K562 (cell line): ENCODE data around the gene CCDC7. TPM values are rescaled to one million over a fixed set of nuclear protein-coding genes. Genes with fewer than 3 reads are reported as not detected.

Experiments used
- ATAC-seq: fragments of 200-7000 bp; cut with Tn5 transposase; 3 replicates; pipeline ENCODE4 v1.9.1; 2020; ENCODE audit warnings: moderate library complexity
- BruUV-seq: library from RNA; stranded (reverse); fragments of 400-500 nt; replicated peaks from 2 replicates; lab custom pipeline; 2021; lab: Mats Ljungman, UMichigan
- CTCF ChIA-PET: fragments of 300-600 bp; formaldehyde crosslinking; extraction: SDS; loops from one replicate; lab custom pipeline; 2021; ENCODE audit warnings: low intra/inter-chr PET ratio; lab: Yijun Ruan, JAX
- POLR2A ChIA-PET: fragments of 300-600, 350-650 bp; sonication (Branson Sonifier 250); formaldehyde crosslinking; extraction: SDS; loops from one replicate; lab custom pipeline; 2021; ENCODE audit warnings: antibody characterized with exemption, inconsistent platforms; lab: Yijun Ruan, JAX
- DNase-seq, 4 experiments: peaks; one replicate each; pipeline versions ENCODE4 v3.0.0 to v3.0.0-alpha.2; 2011 to 2018; ENCODE audit warnings: low spot score in 3 of 4, mixed read lengths in 3 of 4; ENCODE audit errors: extremely low read depth in 1 of 4
- FAIRE-seq: peaks from 2 replicates; lab custom pipeline; 2011; peaks lifted over from hg19 to GRCh38; lab: Jason Lieb, UNC
- H2AFZ ChIP-seq: 2 replicates; pipeline ENCODE4 v1.6.0; 2011; ENCODE audit warnings: low read depth, low read length, control low read depth, inconsistent platforms
- H3K27ac ChIP-seq: fragments of 200-600 bp; 3 replicates; pipeline ENCODE4 v1.8.0; 2011; ENCODE audit warnings: low read depth, mild to moderate bottlenecking, control low read depth, inconsistent platforms, low read length, moderate library complexity, mixed read lengths; ENCODE audit errors: extremely low read depth
- H3K27me3 ChIP-seq, 2 experiments: fragments of 300-600 bp in 1 of 2; 2 replicates in 1 of 2; 3 replicates in 1 of 2; pipeline versions ENCODE4 v1.6.0 to v1.8.0; 2011; ENCODE audit warnings: inconsistent platforms in 2 of 2, low read length in 2 of 2, mild to moderate bottlenecking in 1 of 2, mixed read lengths in 1 of 2, moderate library complexity in 1 of 2; ENCODE audit not compliant: control insufficient read depth in 2 of 2, insufficient read depth in 2 of 2
- H3K36me3 ChIP-seq: fragments of 300-600 bp; 3 replicates; pipeline ENCODE4 v1.8.0; 2011; ENCODE audit warnings: mild to moderate bottlenecking, low read length, inconsistent platforms; ENCODE audit not compliant: control insufficient read depth, insufficient read depth
- H3K4me1 ChIP-seq, 2 experiments: fragments of 200-600 bp in 1 of 2; replicated peaks in 1 of 2; 2 replicates in 1 of 2; 3 replicates in 1 of 2; pipeline versions ENCODE4 v1.5.1 to v1.8.0; 2011; ENCODE audit warnings: inconsistent platforms in 2 of 2, low read length in 2 of 2, mild to moderate bottlenecking in 1 of 2, mixed read lengths in 1 of 2, moderate library complexity in 1 of 2; ENCODE audit not compliant: control insufficient read depth in 2 of 2, insufficient read depth in 2 of 2
- H3K4me2 ChIP-seq: 2 replicates; pipeline ENCODE4 v1.6.1; 2011; ENCODE audit warnings: low read length, control low read depth, inconsistent platforms, mixed read lengths; ENCODE audit not compliant: insufficient read depth
- H3K4me3 ChIP-seq: fragments of 200-600 bp; sonication (generic), shearing (Covaris generic); 2 replicates; pipeline ENCODE4 v1.5.1; 2016; ENCODE audit warnings: control low read depth, inconsistent platforms
- H3K79me2 ChIP-seq: fragments of 200-600 bp; 3 replicates; pipeline ENCODE4 v1.8.0; 2011; ENCODE audit warnings: low read length, inconsistent platforms; ENCODE audit not compliant: control insufficient read depth, insufficient read depth
- H3K9ac ChIP-seq, 2 experiments: 2 replicates each; pipeline versions ENCODE4 v1.6.0 to v1.6.1; 2011; ENCODE audit warnings: low read depth in 2 of 2, low read length in 2 of 2, control low read depth in 1 of 2, inconsistent platforms in 1 of 2, mild to moderate bottlenecking in 1 of 2, mixed read lengths in 1 of 2; ENCODE audit not compliant: insufficient read depth in 1 of 2
- H3K9me1 ChIP-seq: one replicate; pipeline ENCODE4 v1.6.0; 2011; ENCODE audit warnings: inconsistent platforms, mild to moderate bottlenecking, low read length, moderate library complexity; ENCODE audit not compliant: control insufficient read depth, insufficient read depth
- H3K9me3 ChIP-seq: replicated peaks from 2 replicates; pipeline ENCODE4 v1.5.1; 2011; ENCODE audit warnings: low read depth, low read length, inconsistent platforms; ENCODE audit not compliant: control insufficient read depth, insufficient read depth
- H4K20me1 ChIP-seq: replicated peaks from 2 replicates; pipeline ENCODE4 v1.6.1; 2011; ENCODE audit warnings: low read length, inconsistent platforms, mixed read lengths; ENCODE audit not compliant: control insufficient read depth, insufficient read depth
- ATF1 ChIP-seq, 2 experiments: fragments of 450-650 bp in 1 of 2; IDR thresholded peaks; 2 replicates each; pipeline ENCODE4 v1.6.1; 2016; ENCODE audit warnings: missing compliant biosample characterization in 1 of 2, missing genetic modification characterization in 1 of 2
- FOXP1 ChIP-seq: sonication (generic); formaldehyde crosslinking; IDR thresholded peaks from 2 replicates; pipeline ENCODE4 v1.8.0; 2022; ENCODE audit warnings: mild to moderate bottlenecking, missing genetic modification reagents
- HES1 ChIP-seq: fragments of 450-650 bp; IDR thresholded peaks from 2 replicates; pipeline ENCODE4 v1.6.1; 2016; ENCODE audit warnings: low read depth, mild to moderate bottlenecking, moderate library complexity
- HSF4 ChIP-seq: fragments of 250-450 bp; sonication (Bioruptor Pico); IDR thresholded peaks from 2 replicates; pipeline ENCODE4 v2.1.2; 2022; ENCODE audit warnings: mild to moderate bottlenecking, moderate library complexity, borderline replicate concordance
- KLF10 ChIP-seq: fragments of 250-450 bp; sonication (Bioruptor Pico); IDR thresholded peaks from 2 replicates; pipeline ENCODE4 v1.6.1; 2021; ENCODE audit warnings: matching md5 sums
- MAFF ChIP-seq: IDR thresholded peaks from 2 replicates; pipeline ENCODE4 v1.6.1; 2012; ENCODE audit warnings: low read length, improper control_type of control experiment
- MCM7 ChIP-seq, 2 experiments: fragments of 450-650 bp; IDR thresholded peaks; 2 replicates each; pipeline ENCODE4 v1.6.1; 2016 to 2018
- RBM15 ChIP-seq: fragments of 200-400 bp; formaldehyde crosslinking; IDR thresholded peaks from 2 replicates; pipeline ENCODE4 v1.6.1; 2018; ENCODE audit warnings: mild to moderate bottlenecking, low read length, moderate library complexity; ENCODE audit not compliant: insufficient read depth
- SAP30 ChIP-seq: fragments of 200-600 bp; sonication (generic); IDR thresholded peaks from 2 replicates; pipeline ENCODE4 v1.6.1; 2012; ENCODE audit warnings: borderline replicate concordance, low read depth, mild to moderate bottlenecking, moderate library complexity, low read length, control low read depth, inconsistent platforms; ENCODE audit not compliant: insufficient read depth, poor library complexity, severe bottlenecking
- ZNF134 ChIP-seq: fragments of 250-450 bp; sonication (Bioruptor Pico); conservative IDR thresholded peaks from 2 replicates; pipeline ENCODE4 v1.4.0; 2020
- WGBS: fragments of 100-300 bp; shearing (Covaris generic); methylation state at CpG from one replicate; pipeline ENCODE4 v1.1.6; 2016; ENCODE audit warnings: low coverage, mixed read lengths; ENCODE audit not compliant: insufficient coverage; ENCODE audit errors: missing lambda C conversion rate; 5-methylcytosine and 5-hydroxymethylcytosine counted together
- in situ Hi-C: fragments of 300-500 bp; cut with MboI; formaldehyde crosslinking; loops from 4 replicates; pipeline ENCODE4 v1.15.0; 2018; ENCODE audit warnings: inconsistent platforms, mixed read lengths
- intact Hi-C: fragments of 100-400 bp; cut with micrococcal nuclease; formaldehyde crosslinking; loops from 2 replicates; pipeline ENCODE4 v1.14.2; 2022
- polyA plus RNA-seq, 8 experiments: library from polyadenylated mRNA; depleted of rRNA in 4 of 8; stranded (reverse) in 5 of 8; unstranded in 3 of 8; fragments of >200 nt; fragmentation: Nextera tagmentation in 2 of 8; fragmentation: Illumina TruSeq in 1 of 8; extraction: Ambion mirVana in 2 of 8; extraction: Trizol in 1 of 8; gene quantifications; 2 replicates each; pipeline versions ENCODE4 v1.2.1 to v1.2.3, GENCODE V29; 2011 to 2014; ENCODE audit warnings: inconsistent platforms in 1 of 8, missing spikeins in 1 of 8
- total RNA-seq, 7 experiments: library from RNA; depleted of rRNA in 6 of 7; stranded (reverse); fragments of >200 nt in 6 of 7; fragmentation: Illumina TruSeq in 2 of 7; extraction: Trizol in 2 of 7; gene quantifications; 2 replicates each; pipeline versions ENCODE4 v1.2.1 to v1.2.3, GENCODE V29; 2011 to 2021; ENCODE audit warnings: low replicate concordance in 1 of 7
- TF ChIP-seq, protein P1 (sequence below), 2 experiments: fragments of 450-650 bp in 1 of 2; sonication (generic) in 1 of 2; formaldehyde crosslinking; conservative IDR thresholded peaks; 2 replicates each; pipeline versions ENCODE4 v1.4.0 to v1.8.1; 2020 to 2022; ENCODE audit warnings: mild to moderate bottlenecking in 1 of 2, missing genetic modification reagents in 1 of 2
- TF ChIP-seq, protein P2 (sequence below): fragments of 200-800 bp; sonication (Bioruptor generic); IDR thresholded peaks from 2 replicates; pipeline ENCODE4 v1.6.1; 2017; ENCODE audit warnings: missing genetic modification characterization, missing compliant biosample characterization
- TF ChIP-seq, protein P3 (sequence below): sonication (generic); formaldehyde crosslinking; IDR thresholded peaks from 2 replicates; pipeline ENCODE4 v1.8.0; 2022; ENCODE audit warnings: mild to moderate bottlenecking, missing genetic modification reagents

CCDC7 gene
- total and polyA plus RNA-seq, 9 of the 15 experiments (the other 6 are each of a cell fraction or from before 2014, with no cell fraction given), result 1.5 to 6.6 (median 2.7) TPM

DNA sequence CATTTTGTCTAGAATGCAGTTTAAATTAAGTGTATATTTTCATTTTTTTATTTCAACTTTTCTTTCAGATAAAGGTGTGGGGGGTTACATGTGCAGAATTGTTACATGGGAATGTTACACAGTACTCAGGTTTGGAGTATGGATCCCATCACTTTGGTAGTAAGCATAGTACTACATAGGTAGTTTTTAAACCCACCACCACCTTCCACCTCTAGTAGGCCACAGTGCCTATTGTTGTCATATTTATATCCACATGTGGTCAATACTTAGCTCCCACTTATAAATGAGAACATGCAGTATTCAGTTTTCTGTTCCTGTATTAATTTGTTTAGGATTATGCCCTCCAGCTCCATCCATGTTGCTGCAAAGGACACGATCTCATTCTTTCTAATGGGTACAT, 200.6 kb downstream of the CCDC7 start:
- no peak overlapping the region for H3K4me2 ChIP-seq
- in situ Hi-C loops (no loop called here), intact Hi-C loops (no loop called here)
- no peaks in the 10 kb centered on the region for H4K20me1 ChIP-seq
- H3K9me3 ChIP-seq, result no peaks in the 10 kb centered on the region
- no peak overlapping the region for H3K4me3 ChIP-seq
- no peak for DNase-seq
- ChIA-PET CTCF (no interaction called here), POLR2A (no interaction called here)
- TF ChIP-seq ATF1 (CRISPR knock-in tag; IDR thresholded peaks at IDR 0.05) (no peak), ATF1 (tag; IDR thresholded peaks at IDR 0.05) (no peak), HSF4 (CRISPR knock-in tag) (no peak), MCM7 (IDR thresholded peaks at IDR 0.05) (no peak), HES1 (no peak), RBM15 (no peak), FOXP1 (no peak), KLF10 (no peak), ZNF134 (CRISPR knock-in tag) (no peak), MAFF (no peak), SAP30 (no peak)
- TF ChIP-seq, protein P1, sequence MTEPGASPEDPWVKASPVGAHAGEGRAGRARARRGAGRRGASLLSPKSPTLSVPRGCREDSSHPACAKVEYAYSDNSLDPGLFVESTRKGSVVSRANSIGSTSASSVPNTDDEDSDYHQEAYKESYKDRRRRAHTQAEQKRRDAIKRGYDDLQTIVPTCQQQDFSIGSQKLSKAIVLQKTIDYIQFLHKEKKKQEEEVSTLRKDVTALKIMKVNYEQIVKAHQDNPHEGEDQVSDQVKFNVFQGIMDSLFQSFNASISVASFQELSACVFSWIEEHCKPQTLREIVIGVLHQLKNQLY (CRISPR knock-in tag; conservative IDR thresholded peaks at IDR 0.05), result no peak
- TF ChIP-seq, protein P2, sequence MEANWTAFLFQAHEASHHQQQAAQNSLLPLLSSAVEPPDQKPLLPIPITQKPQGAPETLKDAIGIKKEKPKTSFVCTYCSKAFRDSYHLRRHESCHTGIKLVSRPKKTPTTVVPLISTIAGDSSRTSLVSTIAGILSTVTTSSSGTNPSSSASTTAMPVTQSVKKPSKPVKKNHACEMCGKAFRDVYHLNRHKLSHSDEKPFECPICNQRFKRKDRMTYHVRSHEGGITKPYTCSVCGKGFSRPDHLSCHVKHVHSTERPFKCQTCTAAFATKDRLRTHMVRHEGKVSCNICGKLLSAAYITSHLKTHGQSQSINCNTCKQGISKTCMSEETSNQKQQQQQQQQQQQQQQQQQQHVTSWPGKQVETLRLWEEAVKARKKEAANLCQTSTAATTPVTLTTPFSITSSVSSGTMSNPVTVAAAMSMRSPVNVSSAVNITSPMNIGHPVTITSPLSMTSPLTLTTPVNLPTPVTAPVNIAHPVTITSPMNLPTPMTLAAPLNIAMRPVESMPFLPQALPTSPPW (CRISPR knock-in tag), result no peak
- TF ChIP-seq, protein P3, sequence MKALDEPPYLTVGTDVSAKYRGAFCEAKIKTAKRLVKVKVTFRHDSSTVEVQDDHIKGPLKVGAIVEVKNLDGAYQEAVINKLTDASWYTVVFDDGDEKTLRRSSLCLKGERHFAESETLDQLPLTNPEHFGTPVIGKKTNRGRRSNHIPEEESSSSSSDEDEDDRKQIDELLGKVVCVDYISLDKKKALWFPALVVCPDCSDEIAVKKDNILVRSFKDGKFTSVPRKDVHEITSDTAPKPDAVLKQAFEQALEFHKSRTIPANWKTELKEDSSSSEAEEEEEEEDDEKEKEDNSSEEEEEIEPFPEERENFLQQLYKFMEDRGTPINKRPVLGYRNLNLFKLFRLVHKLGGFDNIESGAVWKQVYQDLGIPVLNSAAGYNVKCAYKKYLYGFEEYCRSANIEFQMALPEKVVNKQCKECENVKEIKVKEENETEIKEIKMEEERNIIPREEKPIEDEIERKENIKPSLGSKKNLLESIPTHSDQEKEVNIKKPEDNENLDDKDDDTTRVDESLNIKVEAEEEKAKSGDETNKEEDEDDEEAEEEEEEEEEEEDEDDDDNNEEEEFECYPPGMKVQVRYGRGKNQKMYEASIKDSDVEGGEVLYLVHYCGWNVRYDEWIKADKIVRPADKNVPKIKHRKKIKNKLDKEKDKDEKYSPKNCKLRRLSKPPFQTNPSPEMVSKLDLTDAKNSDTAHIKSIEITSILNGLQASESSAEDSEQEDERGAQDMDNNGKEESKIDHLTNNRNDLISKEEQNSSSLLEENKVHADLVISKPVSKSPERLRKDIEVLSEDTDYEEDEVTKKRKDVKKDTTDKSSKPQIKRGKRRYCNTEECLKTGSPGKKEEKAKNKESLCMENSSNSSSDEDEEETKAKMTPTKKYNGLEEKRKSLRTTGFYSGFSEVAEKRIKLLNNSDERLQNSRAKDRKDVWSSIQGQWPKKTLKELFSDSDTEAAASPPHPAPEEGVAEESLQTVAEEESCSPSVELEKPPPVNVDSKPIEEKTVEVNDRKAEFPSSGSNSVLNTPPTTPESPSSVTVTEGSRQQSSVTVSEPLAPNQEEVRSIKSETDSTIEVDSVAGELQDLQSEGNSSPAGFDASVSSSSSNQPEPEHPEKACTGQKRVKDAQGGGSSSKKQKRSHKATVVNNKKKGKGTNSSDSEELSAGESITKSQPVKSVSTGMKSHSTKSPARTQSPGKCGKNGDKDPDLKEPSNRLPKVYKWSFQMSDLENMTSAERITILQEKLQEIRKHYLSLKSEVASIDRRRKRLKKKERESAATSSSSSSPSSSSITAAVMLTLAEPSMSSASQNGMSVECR, result no peak
- 0% methylated on average over 1 of the region's 1 CpG for WGBS
- H3K9ac ChIP-seq, result no peak overlapping the region
- H3K27me3 ChIP-seq, result no peaks in the 10 kb centered on the region
- H2AFZ ChIP-seq, result no peak overlapping the region
- no peaks in the 10 kb centered on the region for H3K4me1 ChIP-seq
- ATAC-seq, result no peak
- H3K27ac ChIP-seq, result no peak overlapping the region
- H3K9me1 ChIP-seq, result no peaks in the 10 kb centered on the region
- no peaks in the 10 kb centered on the region for H3K36me3 ChIP-seq
- FAIRE-seq, result no peak
- no TSS peak for BruUV-seq
- H3K79me2 ChIP-seq, result no peaks in the 10 kb centered on the region
